Stimulated activated naive CD4-positive, alpha-beta T cell (primary cell): ENCODE measurements around the gene IGFL4.

Source experiments
- DNase-seq, 6 experiments: peaks; one replicate each; lab custom pipeline; 2025; lab: John Stamatoyannopoulos, UW

Gene IGFL4

DNA sequence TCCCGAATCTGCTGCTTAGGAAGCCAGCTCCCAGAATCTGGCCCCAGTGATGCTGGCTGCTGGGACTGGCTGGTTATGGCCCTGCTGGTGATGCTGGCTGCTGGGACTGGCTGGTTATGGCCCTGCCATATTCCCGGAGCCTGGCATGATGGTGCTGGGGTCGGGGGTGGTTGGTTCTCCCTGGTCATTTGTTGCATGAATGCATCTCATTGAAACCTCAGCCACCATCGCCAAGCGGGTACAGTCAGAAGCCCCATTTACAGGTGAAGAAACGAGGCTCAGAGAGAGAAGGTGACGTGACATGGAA, 20.0 kb downstream of the IGFL4 start:
- no peak for DNase-seq

DNA sequence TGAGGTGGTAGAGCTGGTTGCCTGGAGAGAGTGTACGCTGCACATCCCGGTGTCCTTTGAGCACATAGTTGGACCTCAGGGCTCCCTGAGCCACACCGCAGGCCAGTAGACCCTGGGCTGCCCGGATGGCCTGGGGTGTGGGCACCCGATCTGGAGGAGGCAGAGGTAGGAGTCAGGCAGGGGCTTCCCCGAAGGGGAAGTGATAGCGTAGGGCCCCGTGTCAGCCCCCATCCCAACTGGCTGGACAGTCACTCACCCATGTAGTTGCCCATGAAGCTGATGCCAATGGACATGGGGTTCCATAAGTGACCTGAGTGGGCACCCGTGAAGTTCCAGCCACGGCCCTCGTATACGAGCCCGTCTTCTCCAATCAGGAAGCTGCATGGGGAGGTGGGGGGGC, 21.5 kb downstream of the IGFL4 start:
- DNase-seq: no peak

DNA sequence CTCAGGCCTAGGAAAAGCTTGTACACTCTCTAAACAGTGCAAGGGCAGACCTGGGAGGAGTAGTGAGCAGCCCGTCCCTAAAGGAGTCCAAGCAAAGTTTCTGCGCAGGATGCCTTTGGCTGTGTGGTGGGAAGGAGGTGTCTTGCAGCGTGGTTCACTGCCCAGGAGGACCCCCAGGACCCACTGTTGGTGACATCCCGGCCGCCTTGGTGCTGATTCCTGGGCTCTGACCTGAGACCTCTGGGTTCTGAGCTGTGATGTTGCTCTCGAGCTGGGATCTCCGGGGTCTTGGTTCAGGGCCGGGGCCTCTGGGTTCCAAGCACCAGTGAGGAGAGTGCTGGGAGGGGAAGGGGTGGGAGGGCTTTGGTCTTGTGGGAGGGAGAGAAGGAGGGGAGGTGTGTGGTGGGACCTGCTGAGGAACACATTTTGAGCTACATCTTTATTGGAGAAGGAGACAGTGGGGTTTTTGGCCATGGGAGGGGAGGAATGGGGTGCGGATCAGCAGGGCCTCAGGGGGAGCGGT, 22.0 kb downstream of the IGFL4 start:
- no peak for DNase-seq

DNA sequence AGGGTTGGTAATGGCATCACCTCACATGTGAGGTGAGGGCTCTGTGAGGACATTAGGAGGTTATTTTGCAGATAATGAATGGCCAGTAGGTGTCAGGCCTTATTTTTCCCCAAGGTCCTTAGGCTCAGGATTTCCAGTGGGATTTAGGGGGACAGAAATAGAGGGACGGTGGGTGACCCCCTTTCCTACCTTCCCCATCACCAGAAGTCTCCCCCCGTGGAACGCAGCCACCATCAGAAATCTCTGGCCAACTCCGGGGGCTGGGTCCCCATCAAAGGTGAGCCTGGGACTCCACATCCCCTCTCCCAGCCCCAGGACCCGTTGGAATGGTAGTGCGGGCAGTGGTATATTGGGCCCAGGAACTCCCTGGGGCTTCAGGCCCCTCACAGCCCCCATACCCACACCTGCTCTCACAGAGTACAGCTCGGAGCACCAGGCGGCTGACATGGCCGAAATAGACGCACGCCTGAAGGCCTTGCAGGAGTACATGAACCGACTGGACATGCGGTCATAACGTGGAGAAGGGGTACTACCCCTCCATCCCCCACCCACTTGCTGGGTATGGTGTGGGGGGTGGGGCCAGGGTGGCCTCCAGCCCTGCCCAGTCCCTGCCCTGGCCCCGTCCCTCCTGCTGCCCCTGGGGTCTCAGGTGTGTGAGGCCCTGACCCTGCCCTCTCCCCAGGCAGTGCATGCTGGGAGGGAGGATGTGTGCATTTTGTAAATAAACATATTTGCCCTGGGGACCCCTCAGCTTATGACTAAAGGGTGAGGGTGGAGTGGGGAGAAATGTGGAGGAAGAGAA, 22.7 kb downstream of the IGFL4 start:
- DNase-seq: no peak

DNA sequence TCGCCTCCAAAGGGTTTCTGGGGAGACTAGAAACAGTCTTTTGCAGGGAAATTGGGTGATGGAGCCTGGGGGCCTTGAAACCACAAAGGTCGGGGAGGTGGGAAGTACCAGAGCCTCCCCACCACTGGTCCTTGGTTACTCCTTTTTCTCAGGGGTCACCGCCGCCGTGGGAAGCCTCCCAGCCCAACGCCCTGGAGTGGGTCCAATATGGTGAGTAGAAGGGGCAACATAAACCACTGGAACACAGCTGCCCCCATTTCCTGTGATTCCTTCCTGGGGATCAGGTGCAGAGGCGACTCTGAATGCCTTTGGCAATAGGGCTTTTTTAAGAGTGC, 23.7 kb downstream of the IGFL4 start:
- DNase-seq: no peak

DNA sequence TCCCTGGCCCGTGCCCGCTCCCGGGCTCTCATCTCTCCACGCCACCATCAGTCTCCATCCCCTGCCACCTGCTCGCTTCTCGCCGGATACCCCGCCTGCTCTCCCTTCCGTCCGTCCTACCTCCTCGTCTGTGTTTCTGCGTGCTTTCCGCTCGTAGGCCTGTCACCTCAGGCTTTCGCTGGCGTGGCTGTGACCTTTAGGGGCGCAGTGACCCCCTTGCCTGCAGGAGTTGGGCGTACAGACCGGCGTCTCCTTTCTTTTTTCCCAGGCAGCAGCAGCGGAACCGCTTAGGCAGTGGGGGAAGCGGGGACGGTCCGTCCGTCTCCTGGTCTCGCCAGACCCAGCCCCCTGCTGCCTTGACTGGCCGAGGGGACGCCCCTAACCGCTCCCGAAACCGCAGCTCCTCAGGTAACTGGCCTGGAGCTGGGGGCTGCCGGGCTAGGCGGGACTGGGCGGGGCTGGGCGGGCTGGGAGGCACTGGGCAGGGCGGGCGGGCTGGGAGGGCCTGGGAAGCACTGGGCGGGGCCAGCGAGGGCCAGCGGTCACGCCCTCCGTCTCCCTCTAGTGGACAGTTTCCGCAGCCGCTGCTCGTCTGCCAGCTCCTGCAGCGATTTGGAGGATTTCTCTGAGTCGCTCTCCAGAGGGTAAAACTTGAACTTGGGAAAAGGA, 24.2 kb downstream of the IGFL4 start:
- peak; percentile 44 to 83 (median 74) for DNase-seq

DNA sequence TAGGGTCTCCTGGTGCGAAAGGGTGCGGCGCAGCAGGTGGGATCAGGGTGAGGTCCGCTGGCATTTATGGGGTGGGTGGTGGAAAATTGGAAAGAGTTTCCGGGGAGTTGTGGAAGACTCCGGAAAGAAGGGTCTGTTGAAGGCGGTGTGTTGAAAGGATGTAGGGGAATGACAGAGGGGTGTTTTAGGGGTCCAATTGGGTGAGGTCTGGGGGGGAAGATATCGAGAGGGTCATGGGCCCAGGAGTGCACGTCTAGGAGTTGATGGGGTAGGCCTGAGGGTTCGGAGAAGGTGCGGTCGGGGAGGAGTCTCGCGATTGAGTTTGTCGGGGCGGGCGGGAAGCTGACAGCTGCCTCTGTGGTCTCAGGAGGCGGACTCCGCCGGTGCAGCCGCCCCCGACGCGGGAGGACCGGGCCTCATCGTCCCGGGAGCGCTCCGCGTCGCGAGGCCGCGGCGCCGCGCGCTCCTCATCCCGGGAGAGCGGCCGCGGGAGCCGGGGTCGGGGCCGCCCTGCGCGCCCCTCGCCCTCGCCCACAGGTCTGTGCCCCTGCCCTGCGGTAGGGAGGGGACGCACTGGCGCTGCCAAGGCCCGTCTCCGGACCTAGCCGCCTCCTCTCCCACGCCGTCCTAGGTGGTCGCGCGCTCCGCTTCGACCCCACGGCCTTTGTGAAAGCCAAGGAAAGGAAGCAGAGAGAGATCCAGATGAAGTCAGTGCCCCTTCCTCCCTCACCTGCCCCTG, 24.9 kb downstream of the IGFL4 start:
- DNase-seq: peak in 5 of 6 experiments; percentile 11 to 54 (median 34)

DNA sequence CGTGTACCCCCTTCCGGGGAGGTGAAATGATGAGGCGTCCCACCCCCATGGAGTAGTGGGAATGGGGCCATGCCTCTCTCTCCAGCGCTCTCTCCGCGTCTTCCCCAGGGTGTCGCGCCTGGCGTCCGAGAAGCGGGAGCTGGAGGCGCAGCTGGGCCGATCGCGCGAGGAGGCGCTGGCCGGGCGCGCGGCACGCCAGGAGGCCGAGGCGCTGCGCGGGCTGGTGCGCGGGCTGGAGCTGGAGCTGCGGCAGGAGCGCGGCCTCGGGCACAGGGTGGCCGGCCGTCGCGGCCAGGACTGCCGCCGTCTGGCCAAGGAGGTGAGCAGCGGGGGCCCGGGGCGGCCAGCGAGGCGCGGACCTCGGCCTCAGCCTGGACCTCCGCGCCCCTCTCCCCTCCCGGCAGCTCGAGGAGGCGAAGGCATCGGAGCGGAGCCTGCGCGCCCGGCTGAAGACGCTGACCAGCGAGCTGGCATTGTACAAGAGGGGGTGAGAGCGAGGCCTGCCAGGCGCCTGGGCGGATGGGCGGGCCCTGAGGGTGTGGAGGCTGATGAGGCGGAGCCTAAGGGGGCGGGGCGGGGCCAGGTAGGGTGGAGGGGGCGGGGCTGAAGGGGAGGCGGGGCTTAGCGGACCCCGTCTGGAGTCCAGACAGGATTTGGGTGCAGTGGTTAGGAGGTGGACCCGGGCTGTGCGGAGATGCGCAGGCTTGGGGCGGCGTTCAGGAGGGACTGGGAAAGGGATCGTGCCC, 25.7 kb downstream of the IGFL4 start:
- peak; percentile 41 to 65 (median 58) for DNase-seq

DNA sequence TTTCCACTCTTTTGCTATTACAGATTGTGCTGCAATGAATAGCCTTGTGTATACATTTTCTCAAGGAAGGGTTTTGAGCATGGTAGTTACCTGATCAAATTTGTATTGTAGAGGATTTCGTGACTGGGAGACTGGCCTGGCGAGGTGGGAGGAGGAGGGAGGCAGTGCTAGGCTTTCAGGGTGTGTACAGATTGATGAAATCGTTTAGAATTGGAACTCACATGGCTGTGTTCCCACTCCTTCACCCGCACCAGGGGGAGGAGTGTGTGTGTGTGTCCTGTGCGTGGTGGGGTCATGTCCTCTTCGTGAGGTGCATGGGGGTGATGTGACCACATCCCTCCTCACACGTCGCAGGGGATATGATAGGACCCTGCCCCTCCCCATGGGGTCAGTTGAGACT, 26.3 kb downstream of the IGFL4 start:
- no peak for DNase-seq

DNA sequence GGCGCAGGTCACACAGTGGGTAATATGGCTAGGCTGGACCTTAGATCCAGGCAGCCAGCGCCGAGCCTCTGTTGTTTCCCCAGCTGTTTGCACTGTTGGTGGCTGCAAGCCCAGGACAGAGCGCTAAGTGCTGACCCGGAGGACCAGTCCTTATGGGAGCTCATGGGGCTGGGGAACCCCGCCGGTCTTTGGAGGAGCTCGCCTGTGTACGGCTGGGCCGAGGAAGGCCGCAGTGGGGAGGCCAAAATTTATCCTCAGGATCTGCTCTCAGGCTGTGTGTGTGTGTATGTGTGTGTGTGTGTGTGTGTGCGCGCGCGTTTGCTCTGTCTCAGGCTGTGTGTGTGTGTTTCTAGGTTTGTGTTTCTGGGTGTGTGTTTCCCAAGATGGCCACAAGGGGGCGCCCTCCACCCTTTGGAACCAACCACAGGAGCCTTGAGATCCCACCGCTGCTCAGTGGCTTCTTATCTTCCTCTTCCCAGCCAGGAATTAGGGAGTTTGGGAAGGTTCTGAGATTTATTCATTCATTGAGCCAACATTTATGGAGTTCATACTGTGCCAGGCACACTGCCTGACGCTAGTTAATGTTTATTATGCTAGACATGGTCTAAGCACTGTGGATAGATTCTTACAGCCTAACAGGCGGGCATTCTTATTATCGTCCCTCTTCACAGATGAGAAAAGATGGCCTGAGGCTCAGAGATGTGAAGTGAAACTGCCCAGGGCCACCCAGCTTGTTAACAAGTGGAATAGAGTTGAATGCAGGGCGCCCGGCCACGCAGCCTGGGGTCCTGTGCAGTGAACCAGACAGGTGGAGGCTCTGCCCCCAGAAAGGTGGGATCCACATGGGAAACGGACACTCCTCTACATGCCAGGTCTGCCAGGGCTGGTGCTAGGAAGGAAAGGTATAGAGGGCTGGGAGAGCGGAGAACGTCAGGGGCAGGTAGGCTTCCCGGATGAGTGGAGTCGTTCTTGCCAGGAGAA, 31.0 kb downstream of the IGFL4 start:
- DNase-seq: peak; percentile 11 to 74 (median 50)

DNA sequence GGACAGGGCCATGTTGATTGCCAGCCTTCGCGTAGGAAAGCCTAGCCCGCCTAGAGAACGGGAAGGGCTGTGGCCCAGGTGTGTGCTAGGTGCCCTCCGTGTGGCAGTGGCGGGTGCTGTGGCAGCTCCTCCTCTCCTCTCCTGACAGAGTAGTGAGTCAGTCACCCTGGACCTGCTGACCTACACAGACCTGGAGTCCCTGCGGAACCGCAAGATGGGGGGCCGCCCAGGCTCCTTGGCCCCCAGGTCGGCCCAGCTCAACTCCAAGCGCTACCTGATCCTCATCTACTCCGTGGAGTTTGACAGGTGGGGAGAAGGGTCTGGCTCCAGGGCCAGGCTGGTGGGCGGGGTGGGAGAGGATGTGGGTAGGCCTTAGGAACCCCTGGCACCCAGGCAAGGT, 34.4 kb downstream of the IGFL4 start:
- no peak for DNase-seq

DNA sequence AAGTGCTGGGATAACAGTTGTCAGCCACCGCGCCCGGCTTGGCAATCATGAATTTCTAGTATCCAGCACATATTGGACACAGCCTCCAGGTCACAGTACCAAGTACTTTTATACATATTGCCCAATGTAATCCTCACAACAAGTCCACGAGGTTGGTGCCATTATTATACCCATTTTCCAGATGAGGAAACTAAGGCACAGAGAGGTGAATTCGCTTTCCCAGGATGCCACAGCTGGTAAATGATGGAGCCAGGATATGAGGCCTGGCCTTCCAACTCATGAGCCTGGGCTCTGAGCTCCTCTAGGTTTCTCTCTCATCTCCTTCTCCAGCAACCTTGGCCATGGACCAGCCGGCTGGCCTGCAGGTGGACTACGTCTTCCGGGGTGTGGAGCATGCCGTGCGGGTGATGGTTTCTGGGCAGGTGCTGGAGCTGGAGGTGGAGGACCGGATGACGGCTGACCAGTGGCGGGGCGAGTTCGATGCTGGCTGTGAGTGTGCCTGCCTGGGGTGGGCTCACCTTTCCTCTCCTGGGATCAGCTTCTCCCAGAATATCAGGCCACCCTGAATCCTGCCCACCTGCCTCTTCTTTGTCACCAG, 38.0 kb downstream of the IGFL4 start:
- DNase-seq: no peak

DNA sequence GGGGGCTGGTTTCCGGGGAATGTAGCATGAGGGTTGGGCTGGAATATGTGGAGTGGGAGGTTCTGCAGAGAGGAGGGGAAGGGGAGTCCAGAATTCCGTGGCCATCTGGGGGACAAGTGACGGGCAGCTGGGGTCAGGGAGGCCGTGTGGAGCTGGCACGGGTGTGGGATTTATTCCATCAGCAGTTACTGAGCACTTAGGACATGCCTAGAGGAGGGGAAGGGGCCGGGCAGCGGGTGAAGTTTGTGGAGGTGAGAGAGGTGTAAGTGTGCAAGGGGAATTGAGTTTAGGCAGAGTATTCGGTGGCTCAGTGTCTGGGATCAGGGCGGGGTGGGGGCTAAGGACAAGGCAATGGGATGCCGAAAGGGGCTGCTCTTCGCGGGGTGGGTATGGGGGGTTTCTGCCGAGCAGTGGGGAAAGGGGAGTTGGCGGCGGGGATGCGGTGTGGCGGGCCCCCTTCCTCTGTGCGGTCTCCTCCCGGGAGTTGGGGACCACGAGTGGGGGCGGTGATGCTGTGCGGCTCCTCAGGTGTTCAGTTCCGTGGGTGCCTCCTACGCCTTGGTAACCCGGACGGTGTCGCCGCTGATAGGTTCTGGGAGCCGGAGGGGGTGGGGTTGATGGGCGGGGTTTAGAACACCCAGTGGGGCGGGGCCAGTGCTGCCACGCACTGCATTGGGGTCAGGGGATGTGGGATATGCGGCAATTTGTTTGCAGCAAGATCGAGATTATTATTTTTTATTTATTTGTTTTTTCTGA, 40.1 kb downstream of the IGFL4 start:
- DNase-seq: peak; percentile 54 to 76 (median 72)

DNA sequence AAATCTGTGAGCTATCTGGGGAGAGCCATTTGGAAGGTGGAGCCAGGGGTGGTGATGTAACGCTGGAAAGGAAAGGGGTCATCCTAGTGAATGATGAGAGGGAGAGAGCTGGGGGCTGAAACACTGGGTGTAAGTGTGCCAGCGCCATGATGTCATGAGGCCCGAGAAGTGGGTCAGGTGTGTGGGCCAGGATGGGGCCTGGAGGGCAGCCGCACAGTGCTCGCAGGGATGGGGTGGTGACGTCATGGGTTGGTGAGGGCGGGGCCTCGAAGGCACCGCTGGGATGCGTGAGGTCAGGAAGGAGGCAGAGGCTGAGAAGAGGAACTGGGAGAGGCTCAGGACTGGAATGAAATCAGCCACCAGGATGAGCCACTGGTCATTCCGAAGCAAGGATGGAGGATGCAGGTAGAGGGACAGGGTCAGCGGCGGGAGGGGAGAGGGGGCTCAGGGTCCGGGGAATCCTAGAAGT, 41.1 kb downstream of the IGFL4 start:
- peak in 1 of 6 experiments; percentile 2 for DNase-seq

DNA sequence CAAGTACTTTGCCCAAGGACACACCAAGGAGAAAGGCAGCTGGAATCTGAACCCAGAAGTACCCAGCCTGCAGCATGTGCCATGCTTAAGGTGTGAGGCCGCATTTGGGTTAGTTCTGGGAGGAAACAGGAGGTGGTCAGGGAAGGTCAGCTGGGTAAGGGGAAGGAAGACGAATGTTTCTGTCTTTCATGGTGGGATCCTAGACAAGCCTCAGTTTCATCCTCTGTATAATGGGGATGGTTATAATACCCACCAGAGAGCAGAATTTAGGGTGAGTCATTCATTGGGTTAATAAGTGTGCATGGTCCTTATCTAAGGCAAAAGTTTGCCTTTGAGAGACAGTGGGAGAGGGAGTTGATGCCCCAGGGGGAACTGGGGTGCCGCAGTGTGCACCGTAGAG, 42.0 kb downstream of the IGFL4 start:
- no peak for DNase-seq

DNA sequence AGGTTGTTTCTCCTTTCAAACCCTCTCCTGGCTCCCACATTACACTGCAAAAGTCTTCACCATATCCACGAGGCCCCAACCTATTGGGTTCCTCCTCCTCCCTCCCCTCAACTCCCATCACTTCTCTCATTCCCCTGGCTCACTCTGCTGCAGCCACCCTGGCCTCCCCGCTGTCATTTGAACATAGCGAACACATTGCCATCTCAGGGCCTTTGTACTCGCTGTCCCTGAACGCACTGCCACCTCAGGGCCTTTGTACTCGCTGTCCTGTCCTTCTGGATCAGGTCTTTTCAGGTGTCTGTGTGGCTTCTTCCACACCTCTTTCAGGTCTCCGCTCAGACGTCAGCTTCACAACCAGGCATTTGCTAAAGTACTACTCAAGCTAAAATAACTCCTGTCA, 43.9 kb downstream of the IGFL4 start:
- no peak for DNase-seq

DNA sequence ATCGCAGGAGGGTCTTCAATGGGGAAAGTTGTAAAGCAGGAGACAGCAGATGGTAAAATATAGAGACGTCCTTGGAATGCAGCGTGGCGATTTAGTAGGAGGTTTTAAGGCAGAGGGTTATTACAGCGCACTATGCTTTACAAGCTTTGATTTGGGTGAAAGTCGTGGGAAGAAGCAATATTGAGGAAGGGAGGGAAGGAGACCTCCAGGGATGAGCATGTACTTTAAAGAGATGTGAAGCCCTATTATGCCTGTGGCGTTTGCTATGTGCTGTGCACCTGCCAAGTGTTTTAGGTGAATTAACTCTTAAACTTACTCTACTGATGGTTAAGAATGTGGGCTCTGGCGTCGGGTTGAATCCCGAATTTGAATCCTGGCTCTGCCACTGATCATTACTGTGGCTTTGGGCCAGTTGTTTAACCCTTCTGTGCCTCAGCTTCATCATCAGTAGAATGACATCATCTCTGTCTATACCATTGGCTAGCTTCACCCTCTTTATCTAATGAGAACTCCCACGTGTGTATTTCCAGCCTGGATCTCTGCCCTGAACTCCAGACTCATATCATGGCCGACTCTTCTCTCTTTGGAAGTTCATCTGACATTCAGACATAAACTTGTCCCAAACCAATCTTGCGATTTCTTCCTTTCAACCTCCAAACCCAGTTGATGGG, 45.0 kb downstream of the IGFL4 start:
- peak in 1 of 6 experiments; percentile 40 for DNase-seq

DNA sequence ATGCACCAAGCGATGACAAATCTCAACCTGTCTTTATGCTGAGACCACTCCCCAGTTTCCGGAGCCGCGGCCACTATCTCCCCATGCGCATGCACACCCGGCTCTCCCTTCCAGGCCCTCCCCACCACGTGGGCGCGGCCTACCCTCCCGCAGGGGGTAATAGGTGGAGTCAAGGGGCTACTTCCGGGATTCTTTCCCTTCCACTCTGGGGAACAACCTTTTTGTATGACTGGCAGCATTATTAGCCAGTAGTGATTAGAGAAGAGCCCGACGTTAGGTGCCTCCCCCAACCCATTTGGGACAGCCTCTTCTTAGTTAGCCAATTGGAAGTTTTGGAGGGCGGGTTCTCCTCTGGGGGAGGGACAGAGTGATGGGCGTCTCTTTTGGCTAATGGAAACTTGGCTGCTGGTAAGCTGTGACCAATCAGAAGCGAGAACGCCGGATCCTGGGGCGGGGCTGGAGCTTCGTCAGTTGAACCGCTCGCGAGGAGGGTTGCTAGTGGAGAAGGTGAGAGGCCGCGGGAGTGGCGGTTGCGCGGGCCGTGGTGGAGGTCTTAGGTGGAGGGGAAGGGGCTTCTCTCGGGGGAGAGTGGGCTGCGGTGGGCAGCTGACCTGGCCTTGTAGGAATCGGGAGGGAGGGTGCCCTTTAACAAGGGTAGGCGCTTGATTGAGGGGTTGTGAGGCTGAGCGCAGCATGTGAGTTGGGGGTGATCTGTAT, 45.6 kb downstream of the IGFL4 start, which contains the start of gene CCDC61:
Gene CCDC61 (plus strand): TSS at position 470 of the 717 bp plus-strand sequence. CDS start 7,552 bp downstream, outside the sequence.
- DNase-seq: peak; percentile 94 to 100 (median 98)
